ENCODE results near the gene SMYD1. TPM values are rescaled to one million over a fixed set of nuclear protein-coding genes. Genes with fewer than 3 reads are reported as not detected.
A peak's percentile ranks its signal among the peaks of the same experiment; 100 is the strongest.

SMYD1 gene
- total RNA-seq, 1 donor from 2014 or later = not detected

DNA sequence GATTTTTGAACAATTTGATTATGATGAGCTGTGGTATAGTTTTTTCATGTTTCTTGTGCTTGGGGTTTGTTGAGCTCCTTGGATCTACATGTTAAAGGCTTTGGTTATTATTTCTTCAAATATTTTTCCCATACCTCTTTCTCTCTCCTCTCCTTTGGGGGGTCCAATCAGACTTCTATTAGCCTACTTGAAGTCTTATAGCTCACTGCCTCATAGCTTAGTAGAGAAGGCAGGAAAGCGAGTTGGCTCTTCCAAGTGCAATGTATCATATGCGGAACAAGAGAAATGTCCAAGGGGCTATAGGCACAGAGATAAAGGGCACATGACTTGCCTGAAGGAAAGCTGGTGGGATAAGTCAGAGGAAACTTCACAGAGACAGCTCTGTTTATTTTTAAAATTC, 74.3 kb downstream of the SMYD1 start:
- no peak for DNase-seq (ENCODE audit: low spot score)

DNA sequence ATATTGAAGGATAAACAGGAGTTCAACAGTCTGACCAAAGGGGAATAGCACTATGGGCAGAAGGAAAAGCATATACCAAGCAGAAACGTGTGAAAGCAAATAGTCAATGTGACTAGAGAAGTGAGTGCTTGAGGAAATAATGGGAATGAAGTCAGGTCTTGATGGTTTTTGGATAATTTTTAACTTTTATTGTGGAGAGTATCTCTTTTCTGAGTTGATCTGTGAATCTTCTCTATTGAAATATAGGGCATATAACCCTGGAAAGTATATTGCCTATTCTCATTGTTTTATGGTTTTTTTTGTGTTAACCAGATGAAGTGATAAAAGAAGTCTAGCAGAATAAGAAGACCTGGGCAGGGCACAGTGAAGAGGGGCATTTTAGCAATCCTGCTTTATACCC, 76.6 kb downstream of the SMYD1 start:
- no peak for DNase-seq (ENCODE audit: low spot score)

DNA sequence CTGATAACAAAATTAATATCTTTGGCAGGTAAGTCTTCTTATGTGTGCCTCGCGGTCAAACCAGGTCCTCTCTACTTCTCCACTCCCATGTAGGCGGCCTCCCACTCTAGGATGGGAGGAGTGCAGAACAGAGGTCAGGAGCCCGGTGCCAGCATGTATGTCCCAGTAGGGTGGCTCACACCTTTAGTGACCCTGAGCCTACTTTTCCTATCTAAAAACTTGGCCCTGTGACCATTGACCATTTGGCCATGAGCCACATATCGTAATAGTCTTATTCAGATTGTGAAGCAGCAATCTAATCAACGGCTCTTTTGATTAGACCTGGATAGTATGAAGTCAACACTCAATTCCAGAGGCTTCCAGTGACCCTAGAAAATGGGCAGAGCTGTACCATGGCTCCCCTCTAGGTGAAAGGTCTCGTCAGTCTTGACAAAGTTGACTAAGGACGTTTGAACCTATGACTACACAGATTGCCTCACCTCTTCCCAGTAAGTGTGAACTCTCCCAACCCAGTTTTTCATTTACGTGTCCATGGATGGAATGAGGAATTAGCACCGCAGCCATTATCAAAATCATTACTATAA, 77.4 kb downstream of the SMYD1 start:
- DNase-seq (ENCODE audit: low spot score) = no peak

DNA sequence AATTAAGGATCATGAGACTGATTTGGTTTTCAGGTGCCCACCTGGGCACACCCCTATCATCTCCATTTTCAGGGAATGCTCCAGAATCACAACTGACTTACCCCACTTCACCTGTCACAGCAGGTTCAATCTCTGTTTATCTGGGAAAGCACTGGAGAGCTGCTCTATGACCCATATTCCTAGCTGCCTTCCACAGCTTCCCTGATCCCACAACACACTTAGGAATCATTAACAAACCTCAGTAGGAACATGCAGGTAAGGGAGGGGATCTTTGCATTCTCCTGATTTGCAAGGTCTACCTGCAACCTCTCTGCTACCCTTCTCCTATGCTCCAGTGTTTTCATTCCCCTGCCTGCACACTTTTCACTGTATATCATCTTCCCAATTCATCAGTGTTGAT, 79.0 kb downstream of the SMYD1 start:
- DNase-seq (ENCODE audit: low spot score) = no peak

DNA sequence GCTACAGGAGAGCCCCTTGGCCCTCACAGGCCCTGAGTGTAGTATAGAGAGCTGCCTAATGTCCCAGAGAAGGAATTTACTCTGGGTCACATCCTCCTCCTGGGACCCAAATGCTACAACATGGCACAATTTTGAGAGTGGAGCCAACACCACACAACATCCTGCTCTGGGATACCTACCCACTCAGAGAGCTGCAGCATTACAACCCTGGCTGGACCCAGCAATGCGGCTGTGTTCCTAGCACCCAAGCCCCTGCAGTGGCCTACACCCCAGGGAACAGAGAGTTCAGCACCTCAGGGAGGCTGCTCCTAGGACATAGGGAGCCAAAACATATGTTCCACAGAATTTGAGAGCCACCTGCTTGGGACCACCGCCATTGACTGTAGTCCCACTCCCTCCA, 79.5 kb downstream of the SMYD1 start:
- DNase-seq (ENCODE audit: low spot score) = no peak

DNA sequence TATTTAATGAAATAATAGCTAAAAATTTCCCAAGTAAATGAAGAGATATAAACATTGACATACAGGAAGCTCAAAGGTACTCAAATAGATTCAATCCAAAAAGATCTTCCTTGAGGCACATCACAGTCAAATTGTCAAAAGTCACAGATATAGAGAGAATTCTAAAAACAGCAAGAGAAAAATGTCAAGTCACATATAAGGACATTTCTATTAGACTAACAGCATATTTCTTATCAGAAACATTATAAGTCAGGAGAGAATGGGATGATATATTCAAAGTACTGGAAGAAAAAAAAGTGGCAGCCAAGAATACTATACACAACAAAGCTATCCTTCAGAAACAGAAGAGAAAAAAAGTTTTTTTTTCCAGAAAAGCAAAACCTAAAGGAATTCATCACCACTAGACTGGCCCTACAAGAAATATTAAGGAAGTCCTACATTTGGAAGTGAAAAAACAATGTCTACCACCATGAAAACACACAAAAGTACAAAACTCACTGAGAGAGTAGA, 81.4 kb downstream of the SMYD1 start:
- no peak for DNase-seq (ENCODE audit: low spot score)

DNA sequence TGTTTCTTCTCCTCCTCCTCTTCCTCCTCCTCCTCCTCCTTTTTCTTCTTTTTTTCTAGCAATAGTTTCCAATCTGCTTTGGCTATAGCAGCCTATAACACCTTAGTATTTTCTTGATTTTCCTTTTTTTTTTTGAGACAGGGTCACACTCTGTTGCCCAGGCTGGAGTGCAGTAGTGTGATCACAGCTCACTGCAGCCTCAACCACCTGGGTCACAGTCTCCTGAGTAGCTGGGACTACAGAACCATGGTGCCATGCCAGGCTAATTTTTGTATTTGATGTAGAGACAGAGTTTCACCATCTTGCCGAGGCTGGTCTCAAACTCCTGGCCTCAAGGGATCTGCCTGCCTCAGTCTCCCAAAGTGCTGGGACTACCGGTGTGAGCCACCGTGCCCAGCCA, 91.9 kb downstream of the SMYD1 start:
- no peak for DNase-seq (ENCODE audit: low spot score)

DNA sequence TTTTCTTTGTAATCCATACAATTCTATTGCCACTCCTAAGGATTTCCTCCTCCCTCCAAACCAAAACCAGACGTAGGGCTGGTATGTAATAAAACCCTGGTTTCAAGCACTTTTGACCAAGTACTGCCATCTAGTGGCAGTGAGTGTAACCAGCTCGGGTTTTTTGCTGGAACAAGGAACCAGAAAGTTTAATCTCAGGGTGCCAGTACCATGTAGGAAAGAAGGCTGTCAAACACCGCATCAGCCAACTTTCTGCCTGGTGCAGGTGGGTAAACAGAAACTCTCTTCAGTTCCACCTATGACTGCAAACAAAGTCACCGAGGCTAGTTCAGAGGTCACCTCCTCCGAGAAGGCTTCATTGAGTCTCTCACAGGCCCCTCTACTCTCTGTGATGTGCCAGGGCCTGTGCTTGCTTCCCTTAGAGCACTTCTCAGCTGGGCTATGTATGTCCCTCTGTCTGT, 92.4 kb downstream of the SMYD1 start:
- peak; percentile 69 for DNase-seq (ENCODE audit: low spot score)

DNA sequence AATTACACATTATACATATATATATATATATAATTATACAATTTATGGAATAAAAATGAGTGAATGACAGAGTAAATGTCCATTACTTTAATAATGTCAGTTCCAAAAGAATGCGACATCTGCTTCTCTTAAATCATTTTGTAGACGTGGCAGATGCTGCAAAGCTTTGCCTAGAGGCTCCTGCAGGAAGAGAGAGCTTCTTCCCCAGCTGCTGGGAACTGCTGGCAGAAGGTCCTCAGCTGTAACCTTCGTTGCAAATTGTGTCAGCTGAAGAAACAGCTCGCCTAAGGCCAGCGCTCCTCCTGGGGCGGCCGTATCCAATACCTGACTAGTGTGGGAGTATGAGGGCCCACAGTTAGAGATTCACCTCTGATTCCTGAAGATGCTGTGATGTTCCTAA, 92.9 kb downstream of the SMYD1 start:
- DNase-seq (ENCODE audit: low spot score) = no peak

DNA sequence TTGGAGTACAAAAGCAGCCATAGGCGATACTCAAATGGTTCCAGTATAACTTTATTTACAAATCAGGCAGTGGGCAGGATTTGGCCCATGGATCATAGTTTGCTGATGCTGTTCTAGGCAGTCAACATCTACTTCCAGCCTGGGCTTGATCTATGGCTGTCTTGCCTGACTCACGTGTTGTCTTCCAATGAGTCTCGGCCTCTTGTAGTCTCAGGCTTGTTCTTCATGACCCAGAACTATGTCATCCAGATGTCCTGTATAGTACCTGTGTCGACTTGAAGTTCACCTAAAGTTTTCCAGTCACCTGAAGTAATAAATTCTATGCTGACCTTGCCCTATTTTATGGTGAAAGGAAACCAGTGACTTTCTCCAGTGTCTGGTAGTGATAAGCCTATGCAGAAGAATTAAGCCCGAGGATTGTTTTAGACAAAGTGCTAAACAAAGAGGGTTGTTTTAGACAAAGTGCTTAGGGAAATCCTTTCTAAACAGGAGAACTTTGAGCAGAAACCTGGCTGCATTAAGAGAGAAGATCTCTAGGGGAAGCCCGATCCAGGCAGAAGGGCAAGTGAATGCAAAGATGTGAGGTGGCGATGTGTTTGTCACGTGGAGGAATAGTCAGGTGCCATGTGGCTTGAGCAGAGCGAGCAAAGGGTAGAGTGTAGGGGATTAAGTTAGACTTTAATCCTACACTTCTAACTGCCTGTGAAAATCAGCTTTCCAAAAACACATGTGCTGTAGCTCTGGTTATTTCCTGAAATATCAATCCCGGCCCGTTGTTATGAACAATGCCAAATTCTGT, 94.0 kb downstream of the SMYD1 start:
- no peak for DNase-seq (ENCODE audit: low spot score)

Other genes with a start within 250 kb of the SMYD1 start
- gene RGPD2, start 242.0 kb upstream of the SMYD1 start, total RNA-seq = 2.1 TPM
- gene RNU2-63P, start 51.3 kb upstream of the SMYD1 start, total RNA-seq = not detected
- gene KRCC1, start 12.0 kb upstream of the SMYD1 start, total RNA-seq = 22.4 TPM
- gene FABP1, start 60.2 kb downstream of the SMYD1 start, total RNA-seq = not detected
- 30.1 TPM for gene THNSL2, start 102.5 kb downstream of the SMYD1 start, total RNA-seq

Data from ureter (tissue), 1 donor.